Esophagus (tissue), 2 donors: Measurements from ENCODE around the gene CA11. TPM values are rescaled to one million over a fixed set of nuclear protein-coding genes. Genes with fewer than 3 reads are reported as not detected.
"Not testable (repeated sequence)": the region's sequence is repeated elsewhere in the genome, so short reads cannot be mapped to it uniquely, and the experiment has no call there.

ENCODE experiments used
- H3K27ac ChIP-seq, 2 donors: one replicate each; pipeline ENCODE4 v1.5.1; 2013; ENCODE audit warnings: low read depth in 2 of 2, mild to moderate bottlenecking in 2 of 2, inconsistent platforms in 1 of 2, low read length in 1 of 2, moderate library complexity in 1 of 2
- H3K27me3 ChIP-seq, 2 donors: one replicate each; pipeline ENCODE4 v1.6.1; 2013; ENCODE audit warnings: low read length in 2 of 2, control low read depth in 1 of 2, mild to moderate bottlenecking in 1 of 2; ENCODE audit not compliant: insufficient read depth in 2 of 2, control insufficient read depth in 1 of 2
- H3K36me3 ChIP-seq, 2 donors: one replicate each; pipeline ENCODE4 v1.6.1; 2013; ENCODE audit warnings: low read length in 1 of 2; ENCODE audit not compliant: control insufficient read depth in 2 of 2, insufficient read depth in 2 of 2
- H3K4me1 ChIP-seq, 2 donors: one replicate each; pipeline ENCODE4 v1.6.1; 2013; ENCODE audit warnings: low read length in 1 of 2; ENCODE audit not compliant: control insufficient read depth in 2 of 2, insufficient read depth in 2 of 2
- H3K4me3 ChIP-seq, 2 donors: one replicate each; pipeline ENCODE4 v1.5.1; 2013; ENCODE audit warnings: low read length in 2 of 2, mild to moderate bottlenecking in 2 of 2, low read depth in 1 of 2, moderate library complexity in 1 of 2
- H3K9me3 ChIP-seq, 2 donors: one replicate each; pipeline ENCODE4 v1.6.1; 2013; ENCODE audit warnings: mild to moderate bottlenecking in 2 of 2, low read depth in 1 of 2, low read length in 1 of 2, moderate library complexity in 1 of 2; ENCODE audit not compliant: control insufficient read depth in 2 of 2, insufficient read depth in 1 of 2
- WGBS, 2 donors: extraction: QIAGEN DNeasy Blood & Tissue Kit; methylation state at CpG; one replicate each; pipeline ENCODE4 v1.1.7; 2013; 5-methylcytosine and 5-hydroxymethylcytosine counted together
- polyA plus RNA-seq, 2 donors: library from polyadenylated mRNA; stranded (reverse); fragments of 200-250 nt; gene quantifications; one replicate each; pipeline ENCODE4 v1.2.3, GENCODE V29; 2013
- donor health status: healthy with polysubstance abuse.
- donor health status: Bipolar disorder and iron deficiency.

The CA11 gene
- polyA plus RNA-seq, 2 donors = 6.8 to 12.7 TPM

GRCh38 chr19:48636859-48637448, 9.0 kb downstream of the CA11 start, which contains the start of gene DBP:
DBP (minus strand) TSS chr19:48637379; CDS start chr19:48636994, 385 bp downstream.
- WGBS, 2 donors = 0 to 1% methylated on average over 39 to 40 of the region's 40 CpGs
- Histone ChIP-seq H3K4me1 (peaks cover 0 to 10% of the 10 kb centered on the region in 2 donors), H3K27ac (peak within 1 kb of the TSS; percentile 98 to 99), H3K36me3 (no peaks in the 10 kb centered on the region), H3K27me3 (no peaks in the 10 kb centered on the region), H3K4me3 (peak within 1 kb of the TSS; percentile 61 to 65), H3K9me3 (no peaks in the 10 kb centered on the region)

GRCh38 chr19:48635966-48636858, 9.8 kb downstream of the CA11 start:
- peak overlapping the region; percentile 98 to 99 for H3K27ac ChIP-seq
- peak overlapping the region; percentile 61 to 65 for H3K4me3 ChIP-seq
- no peaks in the 10 kb centered on the region for H3K27me3 ChIP-seq
- WGBS, 2 donors = 1 to 2% methylated on average over 35 of the region's 35 CpGs
- H3K36me3 ChIP-seq = no peaks in the 10 kb centered on the region
- H3K4me1 ChIP-seq = peaks cover 0 to 10% of the 10 kb centered on the region in 2 donors
- no peaks in the 10 kb centered on the region for H3K9me3 ChIP-seq

GRCh38 chr19:48635263-48635965, 10.6 kb downstream of the CA11 start:
- WGBS, 2 donors = 1% methylated on average over 60 to 67 of the region's 67 CpGs
- Histone ChIP-seq H3K27me3 (no peaks in the 10 kb centered on the region), H3K4me1 (peaks cover 0 to 10% of the 10 kb centered on the region in 2 donors), H3K36me3 (no peaks in the 10 kb centered on the region), H3K4me3 (peak overlapping the region; percentile 61 to 65), H3K27ac (peak overlapping the region; percentile 98 to 99), H3K9me3 (no peaks in the 10 kb centered on the region)

- H3K27ac ChIP-seq = peak overlapping the region; percentile 98 to 99
- H3K4me3 ChIP-seq = peak overlapping the region; percentile 20 to 65
- H3K9me3 ChIP-seq = no peaks in the 10 kb centered on the region
- peaks cover 0 to 13% of the 10 kb centered on the region in 2 donors for H3K4me1 ChIP-seq
- H3K27me3 ChIP-seq = no peaks in the 10 kb centered on the region
- WGBS, 2 donors = 4% methylated on average over 36 to 37 of the region's 37 CpGs
- peaks cover 0 to 7% of the 10 kb centered on the region in 2 donors for H3K36me3 ChIP-seq
These were observed 11.3 kb downstream of the CA11 start for GRCh38 chr19:48634424-48635262.

- Histone ChIP-seq H3K9me3 (no peaks in the 10 kb centered on the region), H3K4me1 (peaks cover 0 to 13% of the 10 kb centered on the region in 2 donors), H3K27me3 (no peaks in the 10 kb centered on the region), H3K27ac (peak overlapping the region; percentile 93 to 99), H3K4me3 (no peak overlapping the region), H3K36me3 (peaks cover 0 to 7% of the 10 kb centered on the region in 2 donors)
- WGBS, 2 donors = 33 to 35% methylated on average over 7 of the region's 7 CpGs
These were observed 12.0 kb downstream of the CA11 start for GRCh38 chr19:48634036-48634342.

- H3K9me3 ChIP-seq = no peaks in the 10 kb centered on the region
- H3K27ac ChIP-seq = peak overlapping the region; percentile 93 to 99
- 51 to 52% methylated on average over 22 of the region's 22 CpGs for WGBS, 2 donors
- no peaks in the 10 kb centered on the region for H3K27me3 ChIP-seq
- H3K36me3 ChIP-seq = peaks cover 0 to 7% of the 10 kb centered on the region in 2 donors
- peaks cover 0 to 10% of the 10 kb centered on the region in 2 donors for H3K4me1 ChIP-seq
- H3K4me3 ChIP-seq = no peak overlapping the region
These were observed 12.6 kb downstream of the CA11 start for GRCh38 chr19:48633148-48634035.

GRCh38 chr19:48632692-48633147, 13.3 kb downstream of the CA11 start:
- H3K4me3 ChIP-seq = no peak overlapping the region
- no peaks in the 10 kb centered on the region for H3K27me3 ChIP-seq
- peaks cover 0 to 10% of the 10 kb centered on the region in 2 donors for H3K4me1 ChIP-seq
- peak overlapping the region; percentile 93 to 99 for H3K27ac ChIP-seq
- H3K36me3 ChIP-seq = peaks cover 0 to 7% of the 10 kb centered on the region in 2 donors
- no peaks in the 10 kb centered on the region for H3K9me3 ChIP-seq

GRCh38 chr19:48632286-48632685, 13.7 kb downstream of the CA11 start:
- H3K9me3 ChIP-seq, H3K36me3 ChIP-seq, H3K4me3 ChIP-seq, H3K27me3 ChIP-seq: not testable (repeated sequence)
- Histone ChIP-seq H3K4me1 (peaks cover 0 to 12% of the 10 kb centered on the region in 2 donors), H3K27ac (peak overlapping the region; percentile 93 to 99)
- 70 to 75% methylated on average over 11 of the region's 11 CpGs for WGBS, 2 donors
